GM18909 (cell line): Measurements from ENCODE around the gene SH2D6.
"Not testable (repeated sequence)": the region's sequence is repeated elsewhere in the genome, so short reads cannot be mapped to it uniquely, and the experiment has no call there.

Experiments
- ATAC-seq: cut with Tn5 transposase; IDR thresholded peaks from one replicate; pipeline ENCODE4 v1.9.1; 2021; ENCODE audit warnings: mild to moderate bottlenecking; ENCODE audit not compliant: unreplicated experiment, poor library complexity

Gene SH2D6

DNA sequence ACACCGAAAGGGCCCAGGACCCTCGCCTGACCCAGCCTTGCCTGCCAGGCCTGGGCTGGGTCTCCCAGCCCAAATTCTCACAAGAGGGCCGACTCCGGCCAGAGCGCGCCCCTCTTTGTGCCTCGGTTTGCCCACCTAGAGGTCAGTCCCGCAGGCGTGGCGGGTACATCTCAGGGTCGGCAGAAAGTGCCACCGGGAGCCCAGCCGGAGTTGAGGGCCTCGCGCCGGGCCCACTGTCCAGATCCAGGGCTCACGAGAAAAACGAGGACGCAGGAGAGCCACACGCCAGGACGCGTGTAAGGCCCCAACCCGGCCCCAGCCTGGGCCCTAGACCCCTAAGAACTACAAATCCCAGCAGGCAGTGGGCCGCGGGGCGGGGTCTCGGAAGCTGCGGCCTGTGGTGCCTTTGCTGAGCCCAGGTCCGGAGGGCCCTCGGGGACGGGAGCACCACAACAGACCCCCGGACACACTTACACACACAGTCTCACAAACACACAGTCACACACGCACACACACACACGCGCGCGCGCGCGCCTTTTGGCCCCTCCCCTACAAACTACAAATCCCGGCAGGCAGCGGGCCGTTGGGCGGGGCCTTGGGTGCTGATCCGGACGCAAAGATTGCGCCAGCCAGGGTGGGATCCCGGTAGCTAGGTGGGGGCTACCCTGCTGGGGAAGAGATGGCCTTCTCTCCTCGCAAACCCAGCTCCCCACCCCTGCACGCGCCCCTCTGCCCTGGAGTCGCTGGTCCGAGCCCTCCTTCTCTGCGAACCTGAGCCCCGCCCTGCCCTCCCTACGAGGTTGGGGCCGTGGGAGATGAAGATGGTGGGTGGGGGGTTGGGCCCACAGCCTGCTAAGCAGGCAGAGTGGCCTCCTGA is at the start of gene SH2D6:
SH2D6 (plus strand) TSS at position 583 of the 877 bp plus-strand sequence. CDS start 10,752 bp downstream, outside the sequence.
- ATAC-seq = peak; percentile 84

- ATAC-seq = no peak
Measured at GRCh38 chr2:85368921-85369320, 49.6 kb upstream of the SH2D6 start.

DNA sequence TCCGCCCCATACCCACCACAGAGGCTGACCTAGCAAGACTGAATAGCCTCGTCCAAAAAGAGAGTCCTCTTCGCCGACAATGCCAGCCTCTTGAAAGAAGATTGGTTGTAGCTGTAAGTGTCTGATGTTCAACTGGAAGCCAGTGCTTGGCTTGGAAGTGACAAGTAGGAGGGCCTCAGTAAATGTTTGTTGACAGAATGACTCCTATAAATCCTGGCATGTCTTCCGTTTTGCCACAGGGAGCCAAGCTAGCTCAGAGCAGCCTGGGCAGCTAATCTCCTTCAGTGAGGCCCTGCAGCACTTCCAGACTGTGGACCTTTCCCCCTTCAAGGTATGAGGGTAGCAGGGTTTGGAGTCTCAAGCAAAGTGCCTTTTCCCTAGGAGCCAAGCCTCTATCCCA is 49.0 kb upstream of the SH2D6 start:
- ATAC-seq = no peak

DNA sequence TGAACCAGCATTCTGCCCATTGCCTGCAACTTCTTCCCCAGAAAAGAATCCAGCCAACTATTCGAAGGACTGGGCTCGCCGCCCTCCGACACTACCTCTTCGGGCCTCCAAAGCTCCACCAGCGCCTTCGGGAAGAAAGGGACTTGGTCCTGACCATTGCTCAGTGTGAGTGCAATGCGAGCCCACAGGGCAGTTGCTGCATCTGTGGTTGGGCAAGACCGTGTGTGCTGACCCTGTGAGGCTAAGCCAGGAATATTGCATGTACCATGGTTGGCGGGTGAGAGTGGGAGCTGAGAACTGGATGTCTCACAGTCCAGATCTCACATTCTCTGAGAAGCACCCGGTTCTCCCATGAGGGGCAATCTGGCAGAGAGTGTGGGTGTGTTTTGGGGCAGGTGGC is 47.5 kb upstream of the SH2D6 start:
- no peak for ATAC-seq

- no peak for ATAC-seq
Measured at GRCh38 chr2:85376291-85377065, 42.0 kb upstream of the SH2D6 start.

DNA sequence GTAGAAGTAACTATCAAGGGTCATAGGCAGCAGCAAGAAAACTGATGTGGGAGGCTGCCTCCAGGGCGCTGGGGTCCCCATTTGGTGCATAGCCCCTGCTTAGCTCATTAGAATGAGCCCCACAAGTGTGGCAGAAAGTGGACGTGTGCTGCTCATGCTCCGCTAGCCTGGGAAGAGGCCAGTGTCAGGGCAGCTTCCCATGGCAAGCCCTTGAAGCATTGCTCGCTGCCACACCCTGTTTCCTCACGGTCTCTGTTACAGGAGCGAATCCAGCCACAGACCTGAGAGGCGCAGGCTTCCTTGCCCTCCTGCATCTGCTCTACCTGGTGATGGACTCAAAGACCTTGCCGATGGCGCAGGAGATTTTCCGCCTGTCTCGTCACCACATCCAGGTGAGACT is 41.4 kb upstream of the SH2D6 start:
- ATAC-seq = no peak

- no peak for ATAC-seq
Measured at GRCh38 chr2:85378257-85378656, 40.3 kb upstream of the SH2D6 start.

DNA sequence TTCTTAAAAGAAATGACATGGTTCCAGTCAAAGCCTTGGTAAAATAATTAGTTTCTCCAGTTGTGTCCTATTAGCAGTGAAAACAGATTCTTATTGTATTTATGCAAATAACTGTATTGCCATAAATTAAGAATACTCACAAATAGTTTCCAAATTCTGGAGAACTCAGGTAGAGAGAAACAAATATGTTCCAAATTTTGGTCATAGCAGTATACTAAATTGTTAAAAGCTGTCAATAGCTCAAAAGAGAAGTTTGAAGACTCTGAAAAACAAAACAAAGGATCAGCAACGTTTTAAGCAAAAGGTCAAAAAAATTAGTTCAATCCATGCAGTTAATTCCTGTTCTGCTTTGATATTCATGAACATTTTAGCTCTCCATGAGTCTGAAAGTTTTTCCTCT is 38.5 kb upstream of the SH2D6 start:
- ATAC-seq = no peak

- ATAC-seq = not testable (repeated sequence)
Measured at GRCh38 chr2:85383151-85383550, 35.4 kb upstream of the SH2D6 start.

- no peak for ATAC-seq
Measured at GRCh38 chr2:85383850-85384249, 34.7 kb upstream of the SH2D6 start.

- no peak for ATAC-seq
Measured at GRCh38 chr2:85385746-85386145, 32.8 kb upstream of the SH2D6 start.

DNA sequence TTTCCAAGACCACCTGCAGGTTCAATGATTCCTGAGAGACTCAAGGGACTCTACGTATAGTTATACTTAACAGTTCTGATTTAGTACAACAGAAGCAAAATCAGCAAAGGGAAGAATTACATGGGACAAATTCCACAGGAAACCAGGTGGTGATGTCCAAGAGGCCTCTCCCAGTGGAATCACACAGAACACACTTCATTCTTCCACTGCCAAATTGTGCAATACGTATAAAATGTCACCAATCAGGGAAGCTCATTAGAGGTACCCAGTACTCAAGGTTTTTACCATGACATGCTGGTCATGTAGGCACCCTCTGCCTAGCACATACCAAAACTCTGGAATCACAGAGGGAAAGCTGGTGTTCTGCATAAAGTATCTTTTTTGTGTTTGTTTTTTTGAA is 30.8 kb upstream of the SH2D6 start:
- no peak for ATAC-seq

DNA sequence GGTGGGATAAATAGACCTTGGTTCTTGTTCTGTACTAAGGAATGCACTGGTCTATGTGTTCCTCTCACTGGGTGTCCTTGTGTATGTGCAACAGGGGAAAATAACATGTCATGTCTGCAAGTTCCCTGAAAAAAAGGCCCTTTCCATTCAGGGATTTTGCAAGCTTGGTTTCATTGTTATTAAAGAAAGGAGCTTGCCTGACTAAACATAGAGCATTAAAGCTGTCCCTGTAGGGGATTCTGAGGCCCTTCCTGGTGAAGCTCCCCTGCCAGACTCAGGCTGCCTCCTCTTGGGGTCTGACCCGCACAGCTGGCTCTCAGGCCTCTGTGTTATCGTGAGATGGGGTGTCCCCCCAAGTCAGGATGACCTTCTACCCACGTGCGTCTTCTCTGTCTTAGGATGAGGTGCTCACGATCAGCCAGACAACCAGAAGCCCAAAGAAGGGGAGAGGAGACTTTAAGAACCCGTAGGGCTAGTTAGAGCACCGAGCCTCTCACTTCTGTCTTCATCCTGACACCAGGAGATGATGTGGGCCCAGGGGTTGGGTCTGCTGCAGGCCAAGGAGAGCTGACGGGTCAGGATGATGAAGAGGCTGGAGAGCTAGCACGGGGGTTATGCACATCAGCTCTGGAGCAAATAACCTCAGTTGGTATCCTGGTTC is 29.5 kb upstream of the SH2D6 start:
- no peak for ATAC-seq

DNA sequence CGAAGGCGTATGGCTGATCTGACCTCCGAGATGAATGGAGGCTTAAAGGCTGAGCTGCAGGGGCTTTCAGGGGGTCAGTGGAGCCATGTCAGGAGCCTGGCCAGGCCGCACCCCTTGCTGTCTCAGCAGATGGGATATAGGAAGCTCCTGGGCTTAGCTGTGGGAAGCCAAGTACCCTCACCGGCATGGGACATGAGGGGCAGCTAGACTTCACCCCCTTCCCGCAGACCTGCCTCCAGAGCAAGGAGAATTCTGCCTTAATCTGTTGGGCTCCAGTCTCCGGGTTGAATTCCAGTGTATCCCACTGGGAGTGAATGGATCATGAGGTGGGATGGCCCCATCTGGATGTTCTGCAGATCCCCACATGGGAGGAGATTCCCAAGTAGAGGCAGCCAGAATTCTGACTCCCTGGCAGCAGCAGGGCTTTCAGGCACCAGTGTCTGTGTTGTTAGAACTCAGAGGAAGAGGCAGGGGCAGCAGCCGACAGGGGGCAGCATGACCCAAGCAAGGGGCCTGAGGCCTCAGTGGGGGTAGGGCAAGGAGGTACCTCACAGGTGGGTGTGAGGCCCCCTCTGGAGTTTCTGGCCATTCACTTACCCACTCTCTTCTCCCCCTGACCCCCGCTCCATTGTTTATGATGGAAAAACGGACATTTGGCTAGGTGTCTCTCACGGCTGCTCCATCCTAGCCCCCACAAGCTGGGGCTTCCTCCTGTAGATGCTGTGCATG is 27.4 kb upstream of the SH2D6 start:
- no peak for ATAC-seq

DNA sequence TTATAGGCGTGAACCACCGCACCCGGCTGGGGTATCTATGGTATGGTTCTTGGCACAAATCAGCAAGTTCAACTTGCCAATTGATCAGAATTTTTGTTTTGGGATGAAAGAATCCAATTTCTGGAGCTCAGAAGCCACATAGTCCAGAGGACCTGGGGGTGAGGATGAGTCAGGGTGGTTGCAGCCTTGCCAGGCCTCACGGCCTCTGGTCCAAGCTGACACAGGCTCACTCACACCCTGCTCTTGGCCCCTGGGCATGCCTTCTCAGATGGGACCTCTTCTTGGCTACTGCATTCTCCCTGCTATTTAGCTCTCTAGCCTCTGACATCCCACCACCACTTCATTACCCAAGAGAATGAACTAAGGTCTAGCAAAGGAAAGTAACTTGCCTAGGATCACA is 24.7 kb upstream of the SH2D6 start:
- ATAC-seq = no peak

- ATAC-seq = no peak
Measured at GRCh38 chr2:85394261-85394681, 24.2 kb upstream of the SH2D6 start.

DNA sequence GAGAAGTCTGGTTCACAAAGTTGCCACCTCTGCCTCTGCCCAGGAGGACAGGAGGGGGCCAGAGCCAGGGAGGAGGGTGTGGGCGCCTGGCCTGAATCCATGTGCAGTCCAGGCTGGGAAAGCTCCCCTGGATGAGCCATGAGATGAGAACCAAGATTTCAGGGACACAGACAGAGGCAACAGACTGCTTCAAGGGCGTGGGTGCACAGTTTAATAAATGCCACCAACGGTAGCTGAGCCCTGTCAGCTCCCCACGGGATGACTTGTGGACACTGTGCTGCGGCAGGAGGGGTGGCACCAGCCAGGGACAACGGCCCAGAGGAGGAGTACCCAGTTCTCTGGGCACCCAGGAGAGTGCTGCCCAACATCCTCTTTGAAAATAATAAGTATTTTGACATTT is 23.5 kb upstream of the SH2D6 start:
- ATAC-seq = no peak

GRCh38 chr2:85395912-85396475 is 22.5 kb upstream of the SH2D6 start:
- no peak for ATAC-seq

DNA sequence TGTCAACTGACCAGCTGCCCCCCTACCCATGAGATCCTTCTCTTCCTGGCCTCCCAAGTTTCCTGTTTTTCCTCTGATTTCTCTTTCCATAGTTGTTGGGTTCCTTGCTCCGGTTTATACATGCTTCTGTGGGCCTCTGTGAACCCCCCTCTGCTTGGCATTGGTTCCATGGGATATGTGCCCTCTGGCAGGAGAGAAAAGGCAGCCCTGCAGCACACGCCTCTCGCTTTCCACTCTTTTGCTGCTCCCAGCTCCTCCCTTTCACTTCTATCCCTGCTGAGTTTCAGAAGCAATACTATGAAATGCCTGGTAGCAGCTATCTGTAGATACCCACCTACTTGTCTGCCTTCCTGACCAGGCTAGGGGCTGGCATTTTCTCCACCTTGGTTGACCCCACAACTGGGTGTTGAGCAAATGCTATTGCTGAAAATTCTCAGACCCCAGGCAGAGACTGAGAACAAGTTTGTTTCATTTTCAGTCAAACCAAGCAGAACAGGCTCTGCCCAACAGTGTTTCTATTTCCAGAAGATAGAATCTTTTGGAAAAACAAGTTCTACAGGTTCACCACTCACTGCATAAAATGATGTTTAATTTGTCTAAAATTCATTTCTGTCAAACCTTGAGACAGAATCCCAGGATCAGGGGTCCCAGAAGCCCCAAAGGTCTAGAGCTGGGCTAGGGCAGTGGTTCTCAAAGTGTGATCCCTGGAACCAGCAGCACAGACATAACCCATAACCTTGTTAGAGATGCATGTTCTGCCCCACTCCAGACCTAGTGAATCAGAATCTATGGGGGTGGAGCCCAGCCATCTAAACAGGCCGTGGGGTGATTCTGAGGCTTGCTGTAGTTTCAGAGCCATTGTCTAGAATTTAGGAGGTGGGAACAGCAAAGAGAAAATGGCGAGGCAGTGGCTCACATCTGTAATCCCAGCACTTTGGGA is 21.7 kb upstream of the SH2D6 start:
- ATAC-seq = no peak
